Stimulated activated CD4-positive, alpha-beta T cell treated with anti-CD3 and anti-CD28 coated beads, Interleukin-2, amount 100 ng/mL, for 48 hours (primary cell): ENCODE results near the gene ADGRF5.
"Not testable (repeated sequence)": the region's sequence is repeated elsewhere in the genome, so short reads cannot be mapped to it uniquely, and the experiment has no call there.

ENCODE experiments used
- DNase-seq, 2 donors: peaks; one replicate each; pipeline ENCODE4 v3.0.0-alpha.2; 2020

Gene ADGRF5

DNA sequence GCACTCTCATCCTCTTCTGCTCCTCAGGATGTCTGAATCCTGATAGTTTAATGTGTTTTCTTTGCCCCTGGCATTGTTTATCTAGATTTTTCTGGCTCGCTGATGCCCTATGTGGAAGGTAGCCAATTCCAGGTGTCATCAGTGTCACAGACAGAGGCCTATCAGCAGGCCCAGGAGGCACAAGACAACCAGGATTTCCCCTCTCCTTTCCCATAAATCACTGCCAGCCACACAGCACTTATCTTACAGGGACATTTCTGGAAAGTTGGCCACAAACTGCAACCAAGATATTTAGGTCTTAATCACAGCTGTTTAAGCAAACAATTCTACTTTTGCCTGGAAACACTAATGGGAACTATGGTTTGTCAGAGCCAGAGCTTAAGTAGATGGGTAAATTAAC, 28.1 kb downstream of the ADGRF5 start:
- no peak for DNase-seq

DNA sequence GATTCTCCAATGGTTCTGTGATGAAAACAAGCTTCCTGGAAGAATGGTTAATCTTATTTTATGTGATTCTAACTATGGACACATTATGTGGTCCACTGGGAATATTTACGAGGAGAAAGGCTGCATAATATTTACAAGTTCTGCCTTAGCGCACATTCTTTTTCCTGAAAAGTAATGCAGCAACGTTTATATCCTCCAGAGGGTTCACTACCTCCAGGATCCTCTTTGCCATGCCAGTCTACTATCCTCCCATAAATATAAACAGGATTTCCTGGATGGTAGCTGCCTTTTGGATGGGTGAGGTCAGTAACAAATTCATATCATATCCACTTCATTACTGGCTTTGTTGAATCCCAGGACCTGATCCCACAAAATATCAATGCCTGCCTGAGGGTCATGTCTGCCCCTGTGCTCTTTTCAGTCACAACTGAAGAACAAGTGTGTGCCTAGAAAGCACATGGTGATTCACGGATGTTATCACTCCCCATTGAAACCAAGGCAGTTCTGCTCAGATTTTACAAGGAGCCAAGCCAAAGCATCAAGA, 30.4 kb downstream of the ADGRF5 start:
- DNase-seq = no peak

DNA sequence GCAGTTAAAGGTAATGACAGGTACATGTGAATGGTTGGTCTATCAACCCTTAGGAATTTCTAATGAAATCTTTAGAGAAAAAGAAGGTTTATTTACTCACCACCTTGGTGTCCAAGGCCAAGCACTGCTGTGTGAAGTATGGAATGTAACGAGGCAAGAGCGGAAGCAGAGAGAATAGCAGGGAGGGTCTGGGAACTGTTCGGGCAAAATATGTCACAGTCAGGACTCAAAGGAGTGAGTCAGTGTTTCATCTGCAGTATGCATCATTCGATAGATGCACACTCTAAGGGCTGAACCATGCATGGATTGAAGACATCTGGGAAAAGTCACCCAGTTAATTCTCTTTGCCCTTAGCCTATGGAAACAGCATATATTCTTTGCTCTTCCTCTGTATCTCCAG, 33.2 kb downstream of the ADGRF5 start:
- DNase-seq = no peak

DNA sequence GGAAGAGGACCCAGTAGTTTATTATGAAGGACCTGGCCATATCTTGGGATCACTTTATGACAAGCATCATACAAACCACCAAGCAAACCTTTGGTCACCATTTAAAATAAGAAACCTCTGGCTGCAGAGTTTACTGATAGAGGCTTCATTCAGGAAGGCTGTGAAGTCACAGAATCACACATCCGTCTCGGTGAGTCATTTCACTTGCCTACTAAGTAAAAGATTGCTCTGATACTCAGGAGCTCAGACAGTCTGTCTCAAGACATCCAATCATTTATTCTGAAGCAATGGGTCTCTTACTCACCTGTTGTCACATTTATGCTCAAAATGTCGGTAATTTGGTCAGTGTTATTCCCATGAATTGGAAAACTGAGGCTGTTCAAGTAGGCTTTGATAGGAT, 33.7 kb downstream of the ADGRF5 start:
- DNase-seq = no peak

DNA sequence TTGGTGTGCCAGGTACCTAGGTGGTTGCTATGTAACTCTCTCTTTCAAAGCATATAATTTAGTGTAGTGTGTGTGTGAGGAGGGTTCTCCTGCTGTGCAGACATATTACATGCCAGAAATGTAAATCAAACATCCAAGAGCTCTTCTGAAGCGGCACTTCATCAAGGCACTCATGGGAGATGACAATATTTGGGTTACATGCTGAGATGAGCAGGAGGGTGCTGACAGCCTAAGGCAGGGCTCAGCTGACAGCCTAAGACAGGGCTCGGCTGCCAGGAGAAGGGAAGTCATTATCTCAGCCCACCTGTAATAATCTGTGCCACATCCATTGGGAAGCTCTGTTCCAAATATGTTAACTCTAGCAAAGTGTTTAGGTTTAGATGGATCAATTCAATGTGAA, 39.1 kb downstream of the ADGRF5 start:
- no peak for DNase-seq

DNA sequence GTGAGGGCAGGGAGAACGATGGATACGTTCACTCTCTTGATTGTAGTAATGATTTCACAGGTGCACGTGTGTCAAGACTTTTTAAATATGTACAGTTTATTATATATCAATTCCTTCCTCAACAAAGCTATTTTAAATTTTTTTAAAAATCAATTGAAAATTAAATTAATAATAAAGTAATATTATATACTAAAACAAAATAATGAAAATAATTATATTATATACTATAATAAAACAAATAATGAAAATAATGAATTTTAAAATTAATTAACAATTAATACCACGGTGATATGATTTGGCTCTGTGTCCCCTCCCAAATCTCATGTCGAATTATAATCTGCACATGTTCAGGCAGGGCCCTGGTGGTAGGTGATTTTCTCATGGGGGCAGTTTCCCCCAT, 42.7 kb downstream of the ADGRF5 start:
- no peak for DNase-seq

DNA sequence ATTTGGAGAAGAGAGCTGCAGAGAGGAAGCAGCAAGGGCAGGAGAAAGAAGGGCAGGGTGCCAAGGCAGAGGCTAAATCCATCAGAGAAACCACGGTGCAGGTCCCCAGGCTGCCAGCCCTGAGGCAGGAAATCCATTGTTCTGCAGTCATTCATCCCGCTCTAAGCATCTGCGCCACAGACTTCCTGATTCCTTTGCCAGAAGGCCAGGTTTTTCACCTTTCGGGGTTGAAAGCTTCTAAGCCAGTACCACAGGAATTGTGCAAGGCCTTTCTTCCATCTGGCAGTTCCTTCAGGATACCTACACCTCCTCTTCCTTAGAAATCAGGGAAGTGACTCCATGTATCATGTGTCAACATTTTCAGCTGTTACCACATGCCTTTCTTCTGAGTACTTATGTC, 45.6 kb downstream of the ADGRF5 start:
- no peak for DNase-seq

DNA sequence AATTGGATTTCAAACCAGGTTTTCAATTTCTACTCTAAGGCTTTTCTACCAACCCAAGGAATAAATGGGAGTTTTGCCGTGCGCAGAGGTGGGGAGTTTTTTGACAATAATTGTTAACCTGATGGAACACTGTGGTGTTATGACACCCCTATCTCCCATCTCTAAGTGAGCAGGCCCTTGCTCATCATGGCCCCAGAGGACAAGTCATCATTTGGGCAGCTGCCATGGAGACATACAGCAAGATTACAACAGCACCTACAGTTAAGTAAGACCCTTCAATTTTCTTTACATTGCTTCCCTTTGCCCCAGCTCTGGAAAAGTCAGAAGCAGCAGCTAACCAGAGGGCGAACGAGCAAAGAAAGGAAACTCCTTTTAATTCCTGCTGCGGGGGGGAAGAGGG, 54.3 kb downstream of the ADGRF5 start:
- no peak for DNase-seq

DNA sequence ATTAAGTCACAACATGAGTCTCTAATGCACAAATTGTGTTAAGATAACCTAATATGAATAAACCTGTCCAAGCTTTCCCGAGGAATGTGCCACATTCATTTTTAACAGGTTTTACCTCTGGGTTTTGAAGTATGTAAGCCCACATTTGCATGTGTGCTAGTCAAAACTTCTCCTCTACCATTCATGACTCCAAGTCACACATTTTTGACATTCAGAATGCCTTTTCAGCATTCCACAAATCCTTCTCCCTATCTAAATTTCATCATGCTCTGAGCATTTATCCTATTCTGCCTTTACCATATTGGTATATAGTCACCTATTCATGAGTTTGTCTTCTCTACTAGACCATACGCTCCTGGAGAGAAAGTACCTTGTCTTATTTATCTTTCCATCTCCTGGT, 56.5 kb downstream of the ADGRF5 start:
- no peak for DNase-seq

DNA sequence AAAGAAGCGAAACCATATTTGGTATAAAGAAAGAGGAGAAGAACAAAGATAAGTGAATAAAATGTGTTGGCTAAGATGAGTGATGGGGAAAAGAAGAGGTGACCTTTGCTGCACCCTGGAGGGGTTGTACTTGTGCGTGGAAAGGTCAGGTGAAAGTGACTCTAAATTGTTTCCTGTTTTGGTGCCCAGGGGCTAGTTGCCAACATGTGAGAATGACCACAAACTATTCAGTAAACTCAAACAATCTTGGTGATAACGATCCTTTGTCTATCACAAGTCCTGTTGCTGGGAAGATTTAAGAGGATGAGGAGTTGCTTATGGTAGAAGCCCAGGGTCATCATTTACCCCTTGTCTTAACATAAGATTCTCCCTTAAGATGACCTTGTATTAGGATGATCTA, 57.9 kb downstream of the ADGRF5 start:
- no peak for DNase-seq

DNA sequence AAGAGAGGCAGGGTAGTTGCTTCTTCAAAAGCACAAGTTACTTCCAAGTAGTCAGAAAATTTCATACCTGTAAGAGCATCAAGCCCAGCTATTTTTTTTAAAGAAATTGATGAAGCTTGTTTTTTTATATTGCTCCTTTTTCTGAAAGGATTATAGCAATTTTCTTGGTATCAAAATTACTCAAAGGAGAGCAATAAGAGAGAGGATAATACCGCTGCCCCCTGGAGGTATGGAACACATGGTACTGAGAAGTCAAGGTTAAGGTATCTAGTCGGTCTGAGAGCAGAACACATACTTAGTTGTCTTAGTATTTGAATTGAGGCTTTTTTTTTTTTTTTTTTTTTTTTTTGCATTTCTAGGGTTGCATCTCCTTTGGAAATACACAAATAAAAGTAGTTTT, 59.4 kb downstream of the ADGRF5 start:
- DNase-seq = no peak

DNA sequence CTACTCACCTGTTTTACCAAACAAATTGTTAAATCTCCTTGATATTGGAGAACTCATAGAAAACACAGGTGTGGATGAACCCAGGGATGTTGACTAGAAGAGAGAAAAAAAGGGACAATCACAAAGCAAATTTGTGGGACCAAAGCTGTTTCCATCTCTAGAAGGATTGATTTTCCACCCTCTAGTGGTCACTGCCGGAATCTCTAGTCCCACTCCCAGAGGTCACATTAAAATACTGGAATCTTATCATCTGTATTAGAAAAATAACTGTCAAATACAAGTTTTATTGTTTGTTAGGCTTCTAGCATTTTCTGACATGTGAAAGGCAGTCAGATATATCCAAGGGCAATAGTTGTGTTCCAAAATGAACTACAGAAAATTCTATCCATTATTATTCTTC, 65.8 kb downstream of the ADGRF5 start:
- DNase-seq = peak; percentile 22 to 41

DNA sequence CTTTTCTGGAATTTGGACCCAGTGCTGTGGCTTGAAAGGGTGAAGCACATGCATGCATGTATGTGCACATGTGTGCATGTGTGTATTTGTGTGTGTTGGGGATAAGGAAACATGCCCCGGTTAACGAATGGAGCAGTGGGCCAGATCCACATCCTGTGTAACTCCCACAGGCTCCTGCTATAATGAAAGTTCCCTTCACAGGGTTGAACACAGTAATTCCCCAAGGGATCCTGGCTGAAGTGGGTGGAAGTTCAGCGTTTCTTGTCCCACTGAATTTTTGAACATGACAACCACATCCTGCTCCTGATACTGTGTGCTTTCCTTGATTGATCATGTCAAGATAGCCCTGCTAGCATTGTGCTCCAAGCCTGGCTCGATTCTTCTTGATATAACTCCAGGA, 70.2 kb downstream of the ADGRF5 start:
- not testable (repeated sequence) for DNase-seq

DNA sequence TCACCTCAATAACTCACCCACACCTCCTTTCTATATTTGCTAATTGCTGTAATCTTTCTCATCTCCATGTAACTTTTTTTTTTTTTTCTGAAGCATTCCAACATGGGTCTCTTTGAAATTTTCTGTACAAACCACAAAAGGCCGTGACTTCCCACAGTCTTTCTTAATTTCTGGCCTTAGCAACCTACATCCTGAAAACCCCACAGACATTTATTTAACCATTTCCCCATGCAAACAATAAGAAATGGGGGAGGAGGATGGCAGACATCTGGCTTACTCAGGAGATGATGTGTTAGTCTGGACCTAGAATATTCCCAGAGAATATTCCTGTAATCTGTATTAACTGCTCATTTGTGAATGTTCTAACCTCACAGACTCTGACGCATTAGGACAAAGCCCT, 70.9 kb downstream of the ADGRF5 start:
- no peak for DNase-seq

DNA sequence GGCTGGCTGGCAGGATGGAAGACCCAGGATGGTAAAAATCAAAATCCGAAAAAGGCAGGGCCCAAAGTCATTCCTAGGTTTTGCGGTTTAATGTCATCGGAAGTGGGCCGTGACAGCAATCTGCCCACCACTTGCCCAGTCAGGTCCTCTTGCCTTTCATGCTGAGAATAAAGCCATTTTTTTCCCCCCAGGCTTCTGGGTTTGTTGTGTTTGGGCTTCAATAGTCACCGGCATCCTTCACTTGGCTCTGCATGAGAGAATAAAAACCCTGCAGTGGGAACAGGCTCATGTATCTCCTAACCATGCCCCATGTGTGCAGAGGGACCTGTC, 72.4 kb downstream of the ADGRF5 start:
- DNase-seq = no peak

DNA sequence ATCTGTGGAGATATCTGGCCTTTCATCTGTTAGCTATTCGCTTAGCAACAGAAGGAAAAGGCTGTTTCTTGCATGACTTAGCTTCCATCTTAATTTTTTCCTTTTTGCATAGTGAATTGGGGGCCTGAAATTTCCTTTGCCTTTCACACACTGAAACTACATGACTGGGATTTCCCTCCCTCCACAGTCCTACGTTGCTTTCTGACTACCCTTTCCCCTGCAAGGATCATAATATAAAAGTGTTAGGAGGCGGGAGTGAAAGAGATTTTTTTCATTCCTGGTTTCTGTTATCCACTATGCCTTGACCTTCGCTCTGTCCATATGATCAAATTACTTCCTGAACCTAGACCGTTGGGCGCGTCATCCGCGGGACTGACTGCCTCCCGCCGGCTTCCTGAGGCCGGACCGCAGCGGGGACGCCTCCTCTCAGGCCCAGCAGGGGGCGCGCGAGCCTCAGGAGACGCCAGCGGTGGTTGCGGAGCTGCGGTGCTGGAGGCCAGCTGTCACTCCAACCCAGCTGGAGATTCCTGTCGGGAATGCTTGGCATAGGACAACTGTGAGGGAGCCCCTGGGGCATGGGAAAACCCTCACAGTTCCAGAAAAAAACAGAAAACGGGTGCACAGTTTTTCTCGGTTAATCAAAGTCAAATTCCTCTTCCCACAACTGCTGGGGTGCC, 72.9 kb downstream of the ADGRF5 start:
- DNase-seq = peak; percentile 58 to 71

DNA sequence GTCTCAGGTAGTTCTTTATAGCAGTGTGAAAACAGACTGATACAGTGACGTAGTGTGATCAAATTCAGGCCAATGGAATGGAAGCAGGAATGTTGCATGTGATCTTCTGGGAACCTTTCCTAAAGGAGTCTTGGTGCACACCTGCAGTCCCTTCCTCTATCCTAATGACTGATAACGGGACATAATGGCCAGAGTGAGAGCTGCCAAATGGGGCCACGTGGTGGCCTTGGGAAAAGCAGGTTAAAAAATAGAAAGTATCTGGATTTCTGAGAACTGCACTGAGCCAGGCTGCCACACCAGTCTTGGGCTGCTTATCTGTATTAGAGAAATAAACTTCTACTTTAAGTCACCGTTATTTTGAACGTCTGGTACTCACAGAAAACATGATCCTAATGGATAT, 76.6 kb downstream of the ADGRF5 start:
- DNase-seq = no peak

DNA sequence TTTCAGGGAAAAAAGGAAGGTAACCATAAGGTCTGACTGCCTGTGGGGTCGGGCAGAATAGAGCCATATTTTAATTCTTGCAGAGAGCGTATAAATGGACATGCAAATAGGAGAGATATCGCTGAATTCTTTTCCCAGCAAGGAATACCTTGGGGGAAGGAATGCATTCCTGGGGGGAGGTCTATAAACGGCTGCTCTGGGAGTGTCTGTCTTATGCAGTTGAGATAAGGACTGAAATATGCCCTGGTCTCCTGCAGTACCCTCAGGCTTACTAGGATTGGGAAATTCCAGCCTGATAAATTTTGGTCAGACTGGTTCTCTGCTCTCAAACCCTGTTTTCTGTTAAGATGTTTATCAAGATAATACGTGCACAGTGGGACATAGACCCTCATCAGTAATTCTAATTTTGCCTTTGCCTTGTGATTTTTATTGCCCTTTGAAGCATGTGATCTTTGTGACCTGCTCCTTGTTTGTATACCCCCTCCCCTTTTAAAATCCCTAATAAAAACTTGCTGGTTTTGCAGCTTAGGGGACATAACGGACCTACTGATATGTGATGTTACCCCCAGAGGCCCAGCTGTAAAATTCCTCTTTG, 79.4 kb downstream of the ADGRF5 start:
- not testable (repeated sequence) for DNase-seq

DNA sequence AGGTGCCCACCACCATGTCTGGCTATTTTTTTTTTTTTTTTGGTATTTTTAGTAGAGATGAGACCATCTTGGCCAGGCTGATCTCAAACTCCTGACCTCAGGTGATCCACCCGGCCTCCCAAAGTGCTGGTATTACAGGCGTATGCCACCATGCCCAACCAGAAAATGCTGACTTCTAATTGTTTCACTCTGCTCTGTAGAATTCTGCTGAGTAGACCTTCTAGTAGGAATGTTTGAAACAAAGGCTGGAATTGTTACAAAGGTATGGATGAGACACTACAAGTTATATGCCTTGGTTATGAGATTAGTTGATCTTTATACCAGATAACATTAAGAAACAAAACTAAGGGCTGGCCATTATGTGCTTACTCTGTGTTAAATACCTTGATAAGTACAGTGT, 83.7 kb downstream of the ADGRF5 start:
- DNase-seq = no peak

DNA sequence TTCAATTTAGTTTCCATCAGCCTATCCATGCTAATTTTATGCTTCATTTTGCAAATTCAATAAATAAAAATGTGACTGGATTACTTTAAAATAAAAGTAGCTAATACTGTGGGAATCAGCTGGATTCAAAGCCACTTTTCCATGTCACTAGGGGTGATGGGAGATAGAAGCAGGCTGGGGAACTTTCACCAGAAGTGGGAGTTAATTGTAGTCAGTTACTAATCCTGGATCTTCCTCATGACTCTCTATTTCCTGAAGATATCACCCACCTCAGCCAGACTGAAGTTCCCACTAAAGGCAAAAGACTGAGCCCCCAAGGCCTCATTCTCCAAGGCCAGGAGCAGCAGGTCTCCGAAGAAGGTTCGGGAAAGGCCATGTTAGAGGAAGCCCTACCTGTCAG, 86.7 kb downstream of the ADGRF5 start:
- DNase-seq = not testable (repeated sequence)

DNA sequence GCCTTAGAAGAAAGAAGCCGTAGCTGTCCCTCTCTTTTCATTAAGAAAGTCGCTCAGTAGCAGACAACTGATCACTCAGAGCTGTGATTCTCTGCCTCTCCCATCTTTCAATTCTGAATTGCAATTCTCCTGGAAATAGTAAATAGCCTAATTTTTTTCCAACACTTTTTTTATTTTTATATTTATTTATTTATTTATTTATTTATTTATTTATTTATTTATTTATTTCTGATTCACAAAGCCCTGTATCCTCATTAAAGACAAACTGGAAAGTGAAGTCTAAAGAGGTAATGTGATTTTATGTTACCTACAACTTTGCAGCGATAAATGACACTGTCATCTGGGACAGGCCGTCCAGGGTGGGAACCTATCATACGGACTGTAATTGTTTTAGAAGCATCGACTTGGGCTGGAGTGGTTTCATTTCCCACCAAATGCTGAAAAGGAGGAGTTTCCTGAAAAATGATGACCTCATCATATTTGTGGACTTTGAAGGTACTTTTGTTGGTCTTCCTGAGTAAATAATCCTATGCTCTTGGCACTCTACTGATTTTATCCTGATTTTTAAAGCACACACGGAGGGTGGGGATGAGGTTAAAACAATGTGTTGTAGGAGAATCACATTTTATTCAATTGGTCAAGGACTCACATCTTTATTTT, 87.4 kb downstream of the ADGRF5 start:
- DNase-seq = not testable (repeated sequence)

DNA sequence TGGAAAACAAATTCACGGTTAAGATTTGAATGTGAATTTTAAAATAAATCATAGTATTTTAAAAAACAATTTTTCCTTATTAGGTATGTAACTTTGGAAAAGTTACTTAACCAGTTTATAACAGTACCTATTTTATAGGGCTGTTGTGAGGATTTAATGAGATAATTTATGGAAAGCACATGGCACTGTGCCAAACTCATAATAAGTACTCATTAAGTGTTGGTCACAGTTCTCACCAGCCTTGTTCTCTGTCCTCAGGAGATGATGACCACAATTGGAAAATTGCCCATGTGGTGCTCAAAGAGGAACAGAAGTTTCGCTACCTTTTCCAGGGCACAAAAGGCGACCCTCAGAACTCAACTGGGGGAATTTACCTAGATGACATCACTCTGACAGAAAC, 88.9 kb downstream of the ADGRF5 start:
- no peak for DNase-seq

DNA sequence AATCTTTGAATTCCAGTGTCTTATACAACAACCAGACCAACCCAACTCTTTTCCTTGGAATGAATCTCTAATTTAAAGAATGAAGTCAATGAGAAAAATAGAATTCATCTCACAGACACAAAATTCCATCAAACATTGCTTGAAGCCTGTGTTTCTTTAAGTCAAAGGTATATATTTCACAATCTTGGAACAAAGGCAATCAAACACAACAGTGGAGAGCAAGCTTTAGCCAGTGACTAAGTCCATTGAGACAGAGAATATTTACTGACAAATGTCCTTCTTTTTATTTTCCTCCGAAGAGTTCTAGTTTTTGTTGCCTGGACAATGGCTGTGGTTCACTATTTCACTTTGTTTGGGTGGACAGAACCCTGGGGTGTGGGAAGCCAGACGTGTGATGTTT, 92.8 kb downstream of the ADGRF5 start:
- DNase-seq = no peak

DNA sequence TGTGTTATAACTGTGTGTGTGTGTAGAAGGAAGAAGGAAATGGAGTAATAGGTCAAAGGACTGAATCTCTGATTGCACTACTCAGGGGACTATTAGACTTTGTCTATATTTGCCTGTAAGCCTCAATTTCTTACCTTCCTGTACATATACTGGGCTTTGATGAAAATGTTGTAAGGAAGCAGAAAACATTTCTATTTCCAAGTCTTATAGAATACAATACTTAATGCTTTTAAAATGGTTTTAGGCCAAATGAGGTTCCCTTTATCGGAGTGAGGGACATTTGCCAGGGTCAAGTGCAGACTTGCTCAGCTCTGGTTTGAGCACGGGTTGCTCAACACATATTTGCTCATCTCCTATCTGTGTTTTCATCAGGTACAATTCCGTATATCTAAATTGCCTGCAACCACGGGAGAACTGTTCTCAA, 100.3 kb downstream of the ADGRF5 start:
- no peak for DNase-seq

DNA sequence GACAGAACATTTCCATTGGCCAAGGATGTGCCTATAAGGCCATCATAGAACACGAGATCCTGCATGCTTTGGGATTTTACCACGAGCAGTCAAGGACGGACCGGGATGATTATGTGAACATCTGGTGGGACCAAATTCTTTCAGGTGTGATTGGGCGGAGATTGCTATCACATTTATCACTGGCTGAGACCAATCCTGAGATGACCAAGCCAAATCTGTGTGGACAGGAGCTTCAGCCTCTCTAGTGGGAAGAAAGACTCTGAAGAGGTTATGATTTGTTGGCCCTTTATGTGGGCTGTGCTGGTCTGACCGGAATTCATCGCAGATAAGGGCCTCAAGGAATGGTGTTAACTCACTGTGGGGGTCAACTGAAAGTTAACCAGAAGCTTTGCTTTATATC, 102.2 kb downstream of the ADGRF5 start:
- no peak for DNase-seq
